ENCODE results near the gene LRRC42.

DNA sequence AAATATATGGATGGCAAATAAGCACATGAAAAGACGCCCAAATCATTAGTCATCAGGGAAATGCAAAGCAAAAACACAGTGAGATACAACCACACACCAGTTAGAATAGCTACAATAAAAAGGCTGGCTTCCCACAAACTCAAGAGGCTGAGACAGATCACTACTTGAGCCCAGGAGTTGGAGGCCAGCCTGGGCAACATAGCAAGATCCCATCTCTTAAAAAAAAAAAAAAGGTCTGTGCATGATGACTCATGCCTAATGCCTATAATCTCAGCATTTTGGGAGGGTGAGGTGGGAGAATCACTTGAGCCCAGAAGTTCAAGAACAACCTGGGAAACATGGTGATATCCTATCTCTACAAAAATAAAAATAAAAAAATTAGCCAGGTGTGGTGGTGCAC, 52.1 kb downstream of the LRRC42 start:
- TF ChIP-seq, protein P1, sequence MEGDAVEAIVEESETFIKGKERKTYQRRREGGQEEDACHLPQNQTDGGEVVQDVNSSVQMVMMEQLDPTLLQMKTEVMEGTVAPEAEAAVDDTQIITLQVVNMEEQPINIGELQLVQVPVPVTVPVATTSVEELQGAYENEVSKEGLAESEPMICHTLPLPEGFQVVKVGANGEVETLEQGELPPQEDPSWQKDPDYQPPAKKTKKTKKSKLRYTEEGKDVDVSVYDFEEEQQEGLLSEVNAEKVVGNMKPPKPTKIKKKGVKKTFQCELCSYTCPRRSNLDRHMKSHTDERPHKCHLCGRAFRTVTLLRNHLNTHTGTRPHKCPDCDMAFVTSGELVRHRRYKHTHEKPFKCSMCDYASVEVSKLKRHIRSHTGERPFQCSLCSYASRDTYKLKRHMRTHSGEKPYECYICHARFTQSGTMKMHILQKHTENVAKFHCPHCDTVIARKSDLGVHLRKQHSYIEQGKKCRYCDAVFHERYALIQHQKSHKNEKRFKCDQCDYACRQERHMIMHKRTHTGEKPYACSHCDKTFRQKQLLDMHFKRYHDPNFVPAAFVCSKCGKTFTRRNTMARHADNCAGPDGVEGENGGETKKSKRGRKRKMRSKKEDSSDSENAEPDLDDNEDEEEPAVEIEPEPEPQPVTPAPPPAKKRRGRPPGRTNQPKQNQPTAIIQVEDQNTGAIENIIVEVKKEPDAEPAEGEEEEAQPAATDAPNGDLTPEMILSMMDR (IDR thresholded peaks at IDR 0.05): no peak
- no peak for TF ChIP-seq POLR2A (IDR thresholded peaks at IDR 0.05)

All from sigmoid colon (tissue), 3 donors.